Measurements from ENCODE around the gene RHOBTB3. TPM values are rescaled to one million over a fixed set of nuclear protein-coding genes. Genes with fewer than 3 reads are reported as not detected.
"Not testable (repeated sequence)": the region's sequence is repeated elsewhere in the genome, so short reads cannot be mapped to it uniquely, and the experiment has no call there.

Gene RHOBTB3
- total RNA-seq, 1 donor: 314 TPM

DNA sequence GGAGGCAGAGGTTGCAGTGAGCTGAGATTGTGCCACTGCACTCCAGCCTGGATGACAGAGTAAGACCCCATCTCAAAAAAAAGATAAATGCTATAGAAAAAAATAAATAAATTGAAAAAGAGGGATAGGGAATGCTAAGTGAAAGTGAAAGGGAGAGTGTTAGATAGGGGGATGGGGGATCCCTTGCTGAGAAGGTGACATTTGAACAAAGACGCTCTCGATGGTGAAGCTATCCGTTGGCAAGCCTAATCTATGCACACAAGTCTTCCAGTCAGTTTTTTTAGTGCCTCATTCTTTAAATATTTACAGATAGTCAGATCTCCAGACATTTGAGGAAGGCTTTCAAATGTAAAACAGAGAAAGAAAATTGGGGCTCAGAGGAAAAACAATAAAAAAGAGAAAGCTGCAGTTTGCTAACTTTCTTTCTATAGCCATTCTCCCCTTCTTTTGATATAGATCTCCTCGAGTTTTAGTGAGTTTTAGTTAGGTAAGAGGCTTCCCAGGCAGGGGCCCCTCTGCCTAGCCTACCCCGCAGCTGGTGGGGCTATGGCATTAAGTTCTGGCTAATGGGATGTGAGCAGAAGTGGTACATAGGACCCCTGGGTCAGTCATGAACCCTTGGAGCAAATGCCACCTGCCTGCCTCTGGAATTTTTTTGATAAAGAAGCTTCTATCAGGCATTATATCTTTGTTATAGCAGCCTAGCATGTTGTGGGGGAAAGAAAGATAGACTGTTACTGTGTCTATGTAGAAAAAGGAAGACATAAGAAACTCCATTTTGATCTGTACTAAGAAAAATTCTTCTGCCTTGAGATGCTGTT lies 79.4 kb downstream of the RHOBTB3 start:
- Histone ChIP-seq H3K36me3 (ENCODE audit: insufficient read depth, low read length) (peaks cover 24% of the 10 kb centered on the region), H3K27me3 (ENCODE audit: insufficient read depth, low read length) (no peaks in the 10 kb centered on the region)

DNA sequence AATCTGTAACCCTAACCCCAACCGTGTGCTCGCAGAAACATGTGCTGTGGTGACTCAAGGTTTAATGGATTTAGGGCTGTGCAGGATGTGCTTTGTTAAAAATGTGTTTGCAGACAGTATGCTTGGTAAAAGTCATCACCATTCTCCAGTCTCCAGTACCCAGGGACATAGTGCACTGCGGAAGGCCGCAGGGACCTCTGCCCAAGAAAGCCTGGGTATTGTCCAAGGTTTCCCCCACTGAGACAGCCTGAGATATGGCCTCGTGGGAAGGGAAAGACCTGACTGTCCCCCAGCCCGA lies 79.9 kb downstream of the RHOBTB3 start:
- H3K4me2 ChIP-seq (ENCODE audit: insufficient read depth, low read length); DNase-seq (ENCODE audit: insufficient read length, low spot score, missing footprints); H3K4me3 ChIP-seq (ENCODE audit: insufficient read depth, low read length); H3K9me3 ChIP-seq (ENCODE audit: low read depth, low read length); H2AFZ ChIP-seq (ENCODE audit: low read length); H3K27me3 ChIP-seq (ENCODE audit: insufficient read depth, low read length); H4K20me1 ChIP-seq (ENCODE audit: insufficient read depth, low read length); H3K27ac ChIP-seq (ENCODE audit: low read depth, low read length): not testable (repeated sequence)
- Histone ChIP-seq H3K79me2 (ENCODE audit: insufficient read depth, low read length) (peaks cover 11% of the 10 kb centered on the region), H3K36me3 (ENCODE audit: insufficient read depth, low read length) (peaks cover 30% of the 10 kb centered on the region), H3K4me1 (ENCODE audit: insufficient read depth, low read length) (peaks cover 33% of the 10 kb centered on the region)

More for the DNA sequence above, 79.4 kb downstream of the RHOBTB3 start:
- H3K4me3 ChIP-seq (ENCODE audit: insufficient read depth, low read length): peak overlapping the region; percentile 8
- DNase-seq (ENCODE audit: insufficient read length, low spot score, missing footprints): no peak
- TF ChIP-seq, protein P1, sequence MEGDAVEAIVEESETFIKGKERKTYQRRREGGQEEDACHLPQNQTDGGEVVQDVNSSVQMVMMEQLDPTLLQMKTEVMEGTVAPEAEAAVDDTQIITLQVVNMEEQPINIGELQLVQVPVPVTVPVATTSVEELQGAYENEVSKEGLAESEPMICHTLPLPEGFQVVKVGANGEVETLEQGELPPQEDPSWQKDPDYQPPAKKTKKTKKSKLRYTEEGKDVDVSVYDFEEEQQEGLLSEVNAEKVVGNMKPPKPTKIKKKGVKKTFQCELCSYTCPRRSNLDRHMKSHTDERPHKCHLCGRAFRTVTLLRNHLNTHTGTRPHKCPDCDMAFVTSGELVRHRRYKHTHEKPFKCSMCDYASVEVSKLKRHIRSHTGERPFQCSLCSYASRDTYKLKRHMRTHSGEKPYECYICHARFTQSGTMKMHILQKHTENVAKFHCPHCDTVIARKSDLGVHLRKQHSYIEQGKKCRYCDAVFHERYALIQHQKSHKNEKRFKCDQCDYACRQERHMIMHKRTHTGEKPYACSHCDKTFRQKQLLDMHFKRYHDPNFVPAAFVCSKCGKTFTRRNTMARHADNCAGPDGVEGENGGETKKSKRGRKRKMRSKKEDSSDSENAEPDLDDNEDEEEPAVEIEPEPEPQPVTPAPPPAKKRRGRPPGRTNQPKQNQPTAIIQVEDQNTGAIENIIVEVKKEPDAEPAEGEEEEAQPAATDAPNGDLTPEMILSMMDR (IDR thresholded peaks at IDR 0.05; ENCODE audit: extremely low read depth, low read depth, low read length): no peak
- H3K4me1 ChIP-seq (ENCODE audit: insufficient read depth, low read length): peaks cover 33% of the 10 kb centered on the region
- no peak overlapping the region for H2AFZ ChIP-seq (ENCODE audit: low read length)
- H3K79me2 ChIP-seq (ENCODE audit: insufficient read depth, low read length): peaks cover 6% of the 10 kb centered on the region
- H3K4me2 ChIP-seq (ENCODE audit: insufficient read depth, low read length): peak overlapping the region; percentile 66
- no peaks in the 10 kb centered on the region for H3K9me3 ChIP-seq (ENCODE audit: low read depth, low read length)
- peak overlapping the region; percentile 83 for H3K27ac ChIP-seq (ENCODE audit: low read depth, low read length)
- peaks cover 2% of the 10 kb centered on the region for H4K20me1 ChIP-seq (ENCODE audit: insufficient read depth, low read length)

DNA sequence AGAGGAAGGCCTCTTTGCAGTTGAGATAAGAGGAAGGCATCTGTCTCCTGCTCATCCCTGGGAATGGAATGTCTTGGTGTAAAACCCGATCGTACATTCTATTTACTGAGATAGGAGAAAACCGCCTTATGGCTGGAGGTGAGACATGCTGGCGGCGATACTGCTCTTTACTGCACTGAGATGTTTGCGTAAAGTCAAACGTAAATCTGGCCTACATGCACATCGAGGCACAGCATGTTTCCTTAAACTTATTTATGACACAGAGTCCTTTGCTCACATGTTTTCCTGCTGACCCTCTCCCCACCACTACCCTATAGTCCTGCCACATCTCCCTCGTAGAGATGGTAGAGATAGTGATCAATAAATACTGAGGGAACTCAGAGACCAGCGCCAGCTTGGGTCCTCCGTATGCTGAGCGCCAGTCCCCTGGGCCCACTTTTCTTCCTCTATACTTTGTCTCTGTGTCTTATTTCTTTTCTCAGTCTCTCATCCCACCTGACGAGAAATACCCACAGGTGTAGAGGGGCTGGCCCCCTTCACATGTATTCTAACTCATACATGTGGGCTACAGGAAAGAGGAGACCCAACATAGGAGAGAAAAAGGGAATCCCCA lies 80.4 kb downstream of the RHOBTB3 start:
- Histone ChIP-seq H3K36me3 (ENCODE audit: insufficient read depth, low read length) (peaks cover 35% of the 10 kb centered on the region), H3K27ac (ENCODE audit: low read depth, low read length) (peak overlapping the region; percentile 20), H3K79me2 (ENCODE audit: insufficient read depth, low read length) (peaks cover 16% of the 10 kb centered on the region), H3K4me1 (ENCODE audit: insufficient read depth, low read length) (peaks cover 33% of the 10 kb centered on the region)
- H3K4me2 ChIP-seq (ENCODE audit: insufficient read depth, low read length); H4K20me1 ChIP-seq (ENCODE audit: insufficient read depth, low read length); DNase-seq (ENCODE audit: insufficient read length, low spot score, missing footprints); H3K9me3 ChIP-seq (ENCODE audit: low read depth, low read length); H3K27me3 ChIP-seq (ENCODE audit: insufficient read depth, low read length); H3K4me3 ChIP-seq (ENCODE audit: insufficient read depth, low read length); H2AFZ ChIP-seq (ENCODE audit: low read length): not testable (repeated sequence)

DNA sequence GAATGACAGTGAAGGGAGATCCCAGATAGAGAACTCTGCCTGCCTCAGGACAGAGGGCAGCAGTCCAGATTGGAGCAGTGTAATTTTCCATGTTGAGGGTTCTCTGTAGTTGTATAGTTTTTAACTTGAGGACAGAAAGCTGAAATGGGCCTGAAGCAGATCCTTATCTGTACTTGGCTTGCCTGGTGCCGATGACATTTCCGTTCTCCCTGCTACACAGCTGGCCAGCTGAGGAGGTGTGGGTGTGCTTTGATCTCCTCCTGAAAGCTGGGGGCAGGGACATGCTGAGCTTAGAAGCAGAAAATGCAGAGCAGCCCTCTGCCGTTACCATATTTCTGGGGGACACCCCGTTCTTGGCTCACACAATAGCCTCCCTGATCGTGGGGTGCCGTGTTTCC lies 80.9 kb downstream of the RHOBTB3 start:
- Histone ChIP-seq H3K4me2 (ENCODE audit: insufficient read depth, low read length) (no peak overlapping the region), H3K4me3 (ENCODE audit: insufficient read depth, low read length) (no peak overlapping the region), H3K79me2 (ENCODE audit: insufficient read depth, low read length) (peaks cover 21% of the 10 kb centered on the region), H4K20me1 (ENCODE audit: insufficient read depth, low read length) (peaks cover 10% of the 10 kb centered on the region), H3K27me3 (ENCODE audit: insufficient read depth, low read length) (no peaks in the 10 kb centered on the region), H3K9me3 (ENCODE audit: low read depth, low read length) (no peaks in the 10 kb centered on the region), H3K4me1 (ENCODE audit: insufficient read depth, low read length) (peaks cover 33% of the 10 kb centered on the region), H3K36me3 (ENCODE audit: insufficient read depth, low read length) (peaks cover 40% of the 10 kb centered on the region), H3K27ac (ENCODE audit: low read depth, low read length) (peak overlapping the region; percentile 20), H2AFZ (ENCODE audit: low read length) (no peak overlapping the region)
- no peak for DNase-seq (ENCODE audit: insufficient read length, low spot score, missing footprints)
- TF ChIP-seq, protein P1 (IDR thresholded peaks at IDR 0.05; ENCODE audit: extremely low read depth, low read depth, low read length): no peak

DNA sequence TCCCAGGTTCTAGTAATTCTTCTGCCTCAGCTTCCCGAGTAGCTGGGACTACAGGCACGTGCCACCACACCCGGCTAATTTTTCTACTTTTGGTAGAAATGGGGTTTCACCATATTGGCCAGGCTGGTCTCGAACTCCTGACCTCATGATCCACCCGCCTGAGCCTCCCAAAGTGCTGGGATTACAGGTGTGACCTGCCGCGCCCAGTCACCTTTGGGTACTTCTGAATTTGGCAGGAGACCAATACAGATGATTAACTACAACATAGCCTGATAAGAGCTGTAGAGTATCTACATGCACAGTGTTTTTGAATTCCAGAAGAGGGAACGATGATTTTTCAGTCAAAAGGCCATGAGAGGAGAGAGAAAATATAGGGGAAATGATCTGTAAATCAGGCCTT lies 81.9 kb downstream of the RHOBTB3 start:
- H3K36me3 ChIP-seq (ENCODE audit: insufficient read depth, low read length): peaks cover 42% of the 10 kb centered on the region
- DNase-seq (ENCODE audit: insufficient read length, low spot score, missing footprints); H3K4me3 ChIP-seq (ENCODE audit: insufficient read depth, low read length); H2AFZ ChIP-seq (ENCODE audit: low read length); H3K4me2 ChIP-seq (ENCODE audit: insufficient read depth, low read length); H3K9me3 ChIP-seq (ENCODE audit: low read depth, low read length); H3K27me3 ChIP-seq (ENCODE audit: insufficient read depth, low read length); H3K27ac ChIP-seq (ENCODE audit: low read depth, low read length): not testable (repeated sequence)
- peaks cover 30% of the 10 kb centered on the region for H3K79me2 ChIP-seq (ENCODE audit: insufficient read depth, low read length)
- peaks cover 16% of the 10 kb centered on the region for H4K20me1 ChIP-seq (ENCODE audit: insufficient read depth, low read length)
- H3K4me1 ChIP-seq (ENCODE audit: insufficient read depth, low read length): peaks cover 43% of the 10 kb centered on the region

All from osteoblast (primary cell).